GM18505 (cell line): Measurements from ENCODE around the gene ITGAE.
"Not testable (repeated sequence)": the region's sequence is repeated elsewhere in the genome, so short reads cannot be mapped to it uniquely, and the experiment has no call there.

Source experiments
- ATAC-seq: cut with Tn5 transposase; IDR thresholded peaks from one replicate; pipeline ENCODE4 v1.9.1; 2021; ENCODE audit not compliant: unreplicated experiment
- POLR2A ChIP-seq: IDR thresholded peaks from 4 replicates; pipeline ENCODE4 v1.6.1; 2011; ENCODE audit warnings: borderline replicate concordance; ENCODE audit not compliant: insufficient read depth, insufficient read length; ENCODE audit errors: extremely low read depth

ITGAE gene

GRCh38 chr17:3800362-3801271 is at the start of gene ITGAE:
Gene ITGAE, minus strand, starts transcription at chr17:3801188. Its CDS starts 44 bp downstream, at chr17:3801144.
- ATAC-seq = no peak
- no peak for TF ChIP-seq POLR2A

- no peak for ATAC-seq
- TF ChIP-seq POLR2A = no peak
Observed at GRCh38 chr17:3848229-3848835, 47.3 kb upstream of the ITGAE start.

GRCh38 chr17:3847165-3847670 is 46.2 kb upstream of the ITGAE start:
- ATAC-seq = no peak
- no peak for TF ChIP-seq POLR2A

- no peak for ATAC-seq
- no peak for TF ChIP-seq POLR2A
Observed at GRCh38 chr17:3846437-3847164, 45.6 kb upstream of the ITGAE start.

GRCh38 chr17:3845621-3846436 is 44.8 kb upstream of the ITGAE start, which contains the start of gene NCBP3:
Gene NCBP3, minus strand, starts transcription at chr17:3846246. Its CDS starts 23 bp downstream, at chr17:3846223.
- ATAC-seq = peak; percentile 95
- TF ChIP-seq POLR2A = peak; percentile 95

- no peak for TF ChIP-seq POLR2A
- ATAC-seq = peak; percentile 14
Observed at GRCh38 chr17:3845291-3845620, 44.3 kb upstream of the ITGAE start.

GRCh38 chr17:3844556-3844955 is 43.6 kb upstream of the ITGAE start:
- not testable (repeated sequence) for ATAC-seq

- TF ChIP-seq POLR2A = no peak
- no peak for ATAC-seq
Observed at GRCh38 chr17:3843935-3844516, 43.0 kb upstream of the ITGAE start.

- no peak for ATAC-seq
- no peak for TF ChIP-seq POLR2A
Observed at GRCh38 chr17:3838206-3838605, 37.2 kb upstream of the ITGAE start.

- no peak for TF ChIP-seq POLR2A
- no peak for ATAC-seq
Observed at GRCh38 chr17:3836551-3836950, 35.6 kb upstream of the ITGAE start.

- no peak for ATAC-seq
- TF ChIP-seq POLR2A = no peak
Observed at GRCh38 chr17:3835410-3836229, 34.6 kb upstream of the ITGAE start.

- no peak for ATAC-seq
- TF ChIP-seq POLR2A = no peak
Observed at GRCh38 chr17:3834811-3835210, 33.8 kb upstream of the ITGAE start.

GRCh38 chr17:3828852-3829232 is 27.9 kb upstream of the ITGAE start:
- no peak for ATAC-seq
- no peak for TF ChIP-seq POLR2A
